GM12875 (cell line): ENCODE results near the gene ZFPM1.

ENCODE experiments used
- H3K4me3 ChIP-seq: one replicate; pipeline ENCODE4 v1.5.1; 2011; ENCODE audit warnings: low read depth, low read length, control low read depth
- CTCF ChIP-seq: IDR thresholded peaks from 2 replicates; pipeline ENCODE4 v1.5.1; 2011; ENCODE audit warnings: low read depth, mild to moderate bottlenecking, control low read depth, inconsistent platforms, low read length, moderate library complexity, borderline replicate concordance; ENCODE audit not compliant: insufficient read depth

The ZFPM1 gene

DNA sequence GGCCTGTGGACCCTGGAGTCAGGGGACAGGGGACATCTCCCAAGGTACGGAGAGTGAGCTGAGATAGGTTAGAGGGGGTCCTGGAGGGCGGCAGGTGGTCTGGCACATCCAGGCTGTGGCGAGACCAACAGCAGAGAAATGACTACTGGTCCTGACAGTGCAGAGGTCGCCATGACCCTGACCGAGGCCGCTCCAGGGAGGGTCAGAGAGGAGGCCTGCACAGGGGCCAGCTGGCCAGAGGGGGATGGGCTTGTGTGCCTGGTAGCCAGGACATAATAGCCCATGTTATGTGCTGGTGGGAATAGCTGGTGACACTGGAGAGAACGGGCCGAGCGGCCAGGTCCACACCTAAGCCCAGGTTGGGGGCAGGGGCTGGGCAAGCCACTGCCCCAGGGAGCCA, 76.5 kb downstream of the ZFPM1 start:
- no peak for TF ChIP-seq CTCF
- H3K4me3 ChIP-seq = no peak overlapping the region

GRCh38 chr16:88530051-88530857, 77.2 kb downstream of the ZFPM1 start:
- H3K4me3 ChIP-seq = no peak overlapping the region
- TF ChIP-seq CTCF = no peak

- no peak for TF ChIP-seq CTCF
- no peak overlapping the region for H3K4me3 ChIP-seq
Observed at GRCh38 chr16:88530858-88531203, 77.8 kb downstream of the ZFPM1 start.

- TF ChIP-seq CTCF = no peak
- no peak overlapping the region for H3K4me3 ChIP-seq
Observed at GRCh38 chr16:88531346-88531745, 78.3 kb downstream of the ZFPM1 start.

DNA sequence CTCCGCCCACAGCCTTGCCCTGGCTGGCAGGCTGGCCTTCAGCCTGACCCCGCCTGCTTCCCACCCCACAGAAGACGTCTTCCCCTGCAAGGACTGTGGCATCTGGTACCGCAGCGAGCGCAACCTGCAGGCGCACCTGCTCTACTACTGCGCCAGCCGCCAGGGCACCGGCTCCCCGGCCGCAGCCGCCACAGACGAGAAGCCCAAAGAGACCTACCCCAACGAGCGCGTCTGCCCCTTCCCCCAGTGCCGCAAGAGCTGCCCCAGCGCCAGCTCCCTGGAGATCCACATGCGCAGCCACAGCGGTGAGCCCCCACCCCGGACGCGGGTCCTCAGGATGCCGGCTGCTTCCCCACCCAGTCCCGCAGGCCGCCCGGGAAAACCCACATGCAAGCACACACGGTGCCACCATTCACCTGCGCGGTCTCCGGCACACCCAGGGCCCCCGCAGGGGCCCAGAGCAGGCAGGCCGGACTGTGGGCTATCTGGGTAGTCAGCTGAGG, 78.9 kb downstream of the ZFPM1 start:
- TF ChIP-seq CTCF = no peak
- no peak overlapping the region for H3K4me3 ChIP-seq

DNA sequence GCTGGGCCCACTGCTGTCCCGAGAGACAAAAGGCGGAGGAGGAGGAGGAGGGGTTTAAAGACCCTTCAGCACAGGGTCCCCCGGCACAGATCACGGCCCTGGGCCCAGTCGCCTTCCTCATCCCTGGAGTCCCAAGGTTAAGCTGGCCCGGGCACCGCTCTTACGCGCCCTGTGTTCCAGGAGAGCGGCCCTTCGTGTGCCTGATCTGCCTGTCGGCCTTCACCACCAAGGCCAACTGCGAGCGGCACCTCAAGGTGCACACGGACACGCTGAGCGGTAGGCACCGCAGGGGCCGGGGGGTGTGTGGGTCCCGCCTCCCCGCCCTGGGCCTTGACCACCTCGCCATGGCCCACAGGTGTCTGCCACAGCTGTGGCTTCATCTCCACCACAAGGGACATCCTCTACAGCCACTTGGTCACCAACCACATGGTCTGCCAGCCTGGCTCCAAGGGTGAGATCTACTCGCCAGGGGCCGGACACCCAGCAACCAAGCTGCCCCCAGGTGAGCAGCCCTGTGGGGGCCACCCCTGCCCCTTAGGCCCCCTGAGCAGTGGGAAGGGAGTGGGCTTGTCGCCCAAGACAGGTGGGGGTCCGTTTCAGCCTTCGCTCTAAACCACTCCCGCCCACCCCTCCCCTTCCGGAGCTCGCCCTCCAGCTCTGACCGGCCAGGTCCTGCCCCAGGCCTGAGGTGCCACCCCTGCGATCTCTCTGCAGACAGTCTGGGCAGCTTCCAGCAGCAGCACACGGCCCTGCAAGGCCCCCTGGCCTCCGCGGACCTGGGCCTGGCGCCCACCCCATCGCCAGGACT, 79.6 kb downstream of the ZFPM1 start:
- H3K4me3 ChIP-seq = no peak overlapping the region
- no peak for TF ChIP-seq CTCF
